NCI-H1105 treated with DMSO at 0.1 percent for 48 hours (cell line): ENCODE measurements around the gene TMTC1.

Experiments
- DNase-seq: peaks from one replicate; lab custom pipeline; 2025; lab: John Stamatoyannopoulos, UW

The TMTC1 gene

GRCh38 chr12:29711381-29711780 lies 72.4 kb downstream of the TMTC1 start:
- peak; percentile 2 for DNase-seq

- DNase-seq: peak; percentile 98
Measured at GRCh38 chr12:29710104-29710503, 73.6 kb downstream of the TMTC1 start.

- peak; percentile 63 for DNase-seq
Measured at GRCh38 chr12:29709496-29710040, 74.2 kb downstream of the TMTC1 start.

- DNase-seq: peak; percentile 1
Measured at GRCh38 chr12:29709054-29709453, 74.7 kb downstream of the TMTC1 start.

- no peak for DNase-seq
Measured at GRCh38 chr12:29707846-29708245, 75.9 kb downstream of the TMTC1 start.

GRCh38 chr12:29706311-29706710 lies 77.4 kb downstream of the TMTC1 start:
- DNase-seq: peak; percentile 20

- no peak for DNase-seq
Measured at GRCh38 chr12:29703528-29703927, 80.2 kb downstream of the TMTC1 start.

- no peak for DNase-seq
Measured at GRCh38 chr12:29702972-29703371, 80.8 kb downstream of the TMTC1 start.

GRCh38 chr12:29702222-29702621 lies 81.5 kb downstream of the TMTC1 start:
- DNase-seq: no peak

GRCh38 chr12:29700761-29701481 lies 82.8 kb downstream of the TMTC1 start:
- DNase-seq: no peak

- no peak for DNase-seq
Measured at GRCh38 chr12:29698756-29699155, 85.0 kb downstream of the TMTC1 start.

GRCh38 chr12:29695800-29696199 lies 87.9 kb downstream of the TMTC1 start:
- DNase-seq: no peak

GRCh38 chr12:29695026-29695425 lies 88.7 kb downstream of the TMTC1 start:
- DNase-seq: no peak

GRCh38 chr12:29694002-29694401 lies 89.7 kb downstream of the TMTC1 start:
- DNase-seq: no peak

GRCh38 chr12:29692237-29692636 lies 91.5 kb downstream of the TMTC1 start:
- DNase-seq: no peak

- no peak for DNase-seq
Measured at GRCh38 chr12:29691161-29691854, 92.4 kb downstream of the TMTC1 start.

- DNase-seq: no peak
Measured at GRCh38 chr12:29690728-29691127, 93.0 kb downstream of the TMTC1 start.

GRCh38 chr12:29688914-29689313 lies 94.8 kb downstream of the TMTC1 start:
- no peak for DNase-seq

GRCh38 chr12:29682088-29682487 lies 101.7 kb downstream of the TMTC1 start:
- no peak for DNase-seq

- DNase-seq: no peak
Measured at GRCh38 chr12:29681370-29681769, 102.4 kb downstream of the TMTC1 start.

GRCh38 chr12:29676676-29677075 lies 107.1 kb downstream of the TMTC1 start:
- no peak for DNase-seq

GRCh38 chr12:29674463-29674862 lies 109.3 kb downstream of the TMTC1 start:
- no peak for DNase-seq

GRCh38 chr12:29673346-29673745 lies 110.4 kb downstream of the TMTC1 start:
- DNase-seq: no peak
